WTC11 (cell line): ENCODE measurements around the gene SLC25A6. TPM values are rescaled to one million over a fixed set of nuclear protein-coding genes. Genes with fewer than 3 reads are reported as not detected.

Experiments used
- ATAC-seq: fragments of 200-7000 bp; cut with Tn5 transposase; 2 replicates; pipeline ENCODE4 v1.10.0; 2021; ENCODE audit warnings: mild to moderate bottlenecking, moderate library complexity
- CTCF ChIA-PET: fragments of 300-600 bp; sonication (Branson Sonifier 250); formaldehyde crosslinking; loops from one replicate; lab custom pipeline; 2021; ENCODE audit warnings: antibody characterized with exemption; lab: Charles Lee
- POLR2A ChIA-PET: fragments of 350-600 bp; sonication (Branson Sonifier 250); formaldehyde crosslinking; loops from one replicate; lab custom pipeline; 2021; ENCODE audit warnings: antibody characterized with exemption; lab: Charles Lee
- DNase-seq: peaks from one replicate; pipeline ENCODE4 v3.0.0; 2021; ENCODE audit warnings: low spot score
- H3K27ac Mint-ChIP-seq: 2 replicates; pipeline ENCODE4 v1.8.0; 2021; ENCODE audit warnings: mixed read lengths
- H3K27me3 Mint-ChIP-seq: 2 replicates; pipeline ENCODE4 v1.8.0; 2021; ENCODE audit warnings: low read depth, mild to moderate bottlenecking, moderate library complexity, mixed read lengths
- H3K36me3 Mint-ChIP-seq: 2 replicates; pipeline ENCODE4 v1.8.0; 2021; ENCODE audit warnings: mixed read lengths
- H3K4me1 Mint-ChIP-seq: 2 replicates; pipeline ENCODE4 v1.8.0; 2022; ENCODE audit warnings: mixed read lengths
- H3K4me3 Mint-ChIP-seq: 2 replicates; pipeline ENCODE4 v1.8.0; 2021; ENCODE audit warnings: mild to moderate bottlenecking, moderate library complexity, mixed read lengths
- H3K9me3 Mint-ChIP-seq: 2 replicates; pipeline ENCODE4 v1.8.0; 2021; ENCODE audit warnings: mixed read lengths
- CBFB ChIP-seq: sonication (generic); formaldehyde crosslinking; IDR thresholded peaks from 2 replicates; pipeline ENCODE4 v1.8.1; 2022; ENCODE audit warnings: mild to moderate bottlenecking, low read depth, missing genetic modification reagents
- E2F5 ChIP-seq: sonication (generic); formaldehyde crosslinking; IDR thresholded peaks from 2 replicates; pipeline ENCODE4 v1.8.1; 2022; ENCODE audit warnings: mild to moderate bottlenecking, moderate library complexity, missing genetic modification reagents
- EMX1 ChIP-seq: fragments of 250-450 bp; sonication (Bioruptor Pico); IDR thresholded peaks from 2 replicates; pipeline ENCODE4 v1.8.0; 2021; ENCODE audit warnings: mild to moderate bottlenecking
- HMGXB4 ChIP-seq: sonication (generic); formaldehyde crosslinking; IDR thresholded peaks from 2 replicates; pipeline ENCODE4 v1.8.1; 2023; ENCODE audit warnings: mild to moderate bottlenecking, moderate library complexity, missing genetic modification reagents
- JUN ChIP-seq: sonication (generic); formaldehyde crosslinking; IDR thresholded peaks from 2 replicates; pipeline ENCODE4 v1.8.0; 2023; ENCODE audit warnings: mild to moderate bottlenecking, missing genetic modification reagents
- NR2C2 ChIP-seq: sonication (generic); formaldehyde crosslinking; IDR thresholded peaks from 2 replicates; pipeline ENCODE4 v1.8.0; 2022; ENCODE audit warnings: mild to moderate bottlenecking, missing genetic modification reagents
- SOX15 ChIP-seq: fragments of 250-450 bp; sonication (Bioruptor Pico); IDR thresholded peaks from 2 replicates; pipeline ENCODE4 v1.9.0; 2021; ENCODE audit warnings: mild to moderate bottlenecking
- SP1 ChIP-seq: sonication (generic); formaldehyde crosslinking; conservative IDR thresholded peaks from 2 replicates; pipeline ENCODE4 v1.8.1; 2022; ENCODE audit warnings: missing genetic modification reagents
- ZNF138 ChIP-seq: sonication (generic); formaldehyde crosslinking; conservative IDR thresholded peaks from 2 replicates; pipeline ENCODE4 v1.8.1; 2022; ENCODE audit warnings: mild to moderate bottlenecking, moderate library complexity, missing genetic modification reagents
- ZNF281 ChIP-seq: sonication (generic); formaldehyde crosslinking; IDR thresholded peaks from 2 replicates; pipeline ENCODE4 v1.8.0; 2023; ENCODE audit warnings: mild to moderate bottlenecking, missing genetic modification reagents
- ZNF317 ChIP-seq: sonication (generic); formaldehyde crosslinking; IDR thresholded peaks from 2 replicates; pipeline ENCODE4 v1.8.1; 2023; ENCODE audit warnings: low read depth, mild to moderate bottlenecking, moderate library complexity, missing genetic modification reagents, borderline replicate concordance
- total RNA-seq: library from RNA; stranded (reverse); gene quantifications from 3 replicates; pipeline ENCODE4 v1.2.3, GENCODE V29; 2021
- TF ChIP-seq, protein P1 (sequence below): sonication (generic); formaldehyde crosslinking; IDR thresholded peaks from 2 replicates; pipeline ENCODE4 v1.8.0; 2023; ENCODE audit warnings: missing genetic modification reagents, mild to moderate bottlenecking, borderline replicate concordance
- TF ChIP-seq, protein P2 (sequence below): sonication (generic); formaldehyde crosslinking; IDR thresholded peaks from 2 replicates; pipeline ENCODE4 v1.8.0; 2022; ENCODE audit warnings: mild to moderate bottlenecking, missing genetic modification reagents
- TF ChIP-seq, protein P3 (sequence below): fragments of 200-600 bp; IDR thresholded peaks from 2 replicates; pipeline ENCODE4 v1.8.0; 2022; ENCODE audit warnings: antibody characterized with exemption
- TF ChIP-seq, protein P4 (sequence below): fragments of 250-450 bp; sonication (Bioruptor Pico); IDR thresholded peaks from 2 replicates; pipeline ENCODE4 v1.9.0; 2021; ENCODE audit warnings: mild to moderate bottlenecking

The SLC25A6 gene
- total RNA-seq, 1 experiment from 2014 or later: 627 TPM

GRCh38 chrX:1424147-1424851 is 32.4 kb upstream of the SLC25A6 start:
- H3K4me1 Mint-ChIP-seq: peaks cover 12% of the 10 kb centered on the region
- POLR2A ChIA-PET: no interaction called here
- TF ChIP-seq CBFB (CRISPR knock-in tag): no peak
- TF ChIP-seq, protein P1, sequence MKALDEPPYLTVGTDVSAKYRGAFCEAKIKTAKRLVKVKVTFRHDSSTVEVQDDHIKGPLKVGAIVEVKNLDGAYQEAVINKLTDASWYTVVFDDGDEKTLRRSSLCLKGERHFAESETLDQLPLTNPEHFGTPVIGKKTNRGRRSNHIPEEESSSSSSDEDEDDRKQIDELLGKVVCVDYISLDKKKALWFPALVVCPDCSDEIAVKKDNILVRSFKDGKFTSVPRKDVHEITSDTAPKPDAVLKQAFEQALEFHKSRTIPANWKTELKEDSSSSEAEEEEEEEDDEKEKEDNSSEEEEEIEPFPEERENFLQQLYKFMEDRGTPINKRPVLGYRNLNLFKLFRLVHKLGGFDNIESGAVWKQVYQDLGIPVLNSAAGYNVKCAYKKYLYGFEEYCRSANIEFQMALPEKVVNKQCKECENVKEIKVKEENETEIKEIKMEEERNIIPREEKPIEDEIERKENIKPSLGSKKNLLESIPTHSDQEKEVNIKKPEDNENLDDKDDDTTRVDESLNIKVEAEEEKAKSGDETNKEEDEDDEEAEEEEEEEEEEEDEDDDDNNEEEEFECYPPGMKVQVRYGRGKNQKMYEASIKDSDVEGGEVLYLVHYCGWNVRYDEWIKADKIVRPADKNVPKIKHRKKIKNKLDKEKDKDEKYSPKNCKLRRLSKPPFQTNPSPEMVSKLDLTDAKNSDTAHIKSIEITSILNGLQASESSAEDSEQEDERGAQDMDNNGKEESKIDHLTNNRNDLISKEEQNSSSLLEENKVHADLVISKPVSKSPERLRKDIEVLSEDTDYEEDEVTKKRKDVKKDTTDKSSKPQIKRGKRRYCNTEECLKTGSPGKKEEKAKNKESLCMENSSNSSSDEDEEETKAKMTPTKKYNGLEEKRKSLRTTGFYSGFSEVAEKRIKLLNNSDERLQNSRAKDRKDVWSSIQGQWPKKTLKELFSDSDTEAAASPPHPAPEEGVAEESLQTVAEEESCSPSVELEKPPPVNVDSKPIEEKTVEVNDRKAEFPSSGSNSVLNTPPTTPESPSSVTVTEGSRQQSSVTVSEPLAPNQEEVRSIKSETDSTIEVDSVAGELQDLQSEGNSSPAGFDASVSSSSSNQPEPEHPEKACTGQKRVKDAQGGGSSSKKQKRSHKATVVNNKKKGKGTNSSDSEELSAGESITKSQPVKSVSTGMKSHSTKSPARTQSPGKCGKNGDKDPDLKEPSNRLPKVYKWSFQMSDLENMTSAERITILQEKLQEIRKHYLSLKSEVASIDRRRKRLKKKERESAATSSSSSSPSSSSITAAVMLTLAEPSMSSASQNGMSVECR (CRISPR knock-in tag): no peak
- TF ChIP-seq, protein P2, sequence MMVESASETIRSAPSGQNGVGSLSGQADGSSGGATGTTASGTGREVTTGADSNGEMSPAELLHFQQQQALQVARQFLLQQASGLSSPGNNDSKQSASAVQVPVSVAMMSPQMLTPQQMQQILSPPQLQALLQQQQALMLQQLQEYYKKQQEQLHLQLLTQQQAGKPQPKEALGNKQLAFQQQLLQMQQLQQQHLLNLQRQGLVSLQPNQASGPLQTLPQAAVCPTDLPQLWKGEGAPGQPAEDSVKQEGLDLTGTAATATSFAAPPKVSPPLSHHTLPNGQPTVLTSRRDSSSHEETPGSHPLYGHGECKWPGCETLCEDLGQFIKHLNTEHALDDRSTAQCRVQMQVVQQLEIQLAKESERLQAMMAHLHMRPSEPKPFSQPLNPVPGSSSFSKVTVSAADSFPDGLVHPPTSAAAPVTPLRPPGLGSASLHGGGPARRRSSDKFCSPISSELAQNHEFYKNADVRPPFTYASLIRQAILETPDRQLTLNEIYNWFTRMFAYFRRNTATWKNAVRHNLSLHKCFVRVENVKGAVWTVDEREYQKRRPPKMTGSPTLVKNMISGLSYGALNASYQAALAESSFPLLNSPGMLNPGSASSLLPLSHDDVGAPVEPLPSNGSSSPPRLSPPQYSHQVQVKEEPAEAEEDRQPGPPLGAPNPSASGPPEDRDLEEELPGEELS (CRISPR knock-in tag): no peak
- TF ChIP-seq JUN (CRISPR knock-in tag): no peak
- TF ChIP-seq NR2C2 (CRISPR knock-in tag): no peak
- no peak for TF ChIP-seq E2F5
- TF ChIP-seq ZNF317 (CRISPR knock-in tag): no peak
- no peak for TF ChIP-seq SOX15 (CRISPR knock-in tag)
- TF ChIP-seq HMGXB4 (CRISPR knock-in tag): no peak
- no peak for TF ChIP-seq SP1 (CRISPR knock-in tag)
- no peak for TF ChIP-seq ZNF138 (CRISPR knock-in tag)
- TF ChIP-seq, protein P3, sequence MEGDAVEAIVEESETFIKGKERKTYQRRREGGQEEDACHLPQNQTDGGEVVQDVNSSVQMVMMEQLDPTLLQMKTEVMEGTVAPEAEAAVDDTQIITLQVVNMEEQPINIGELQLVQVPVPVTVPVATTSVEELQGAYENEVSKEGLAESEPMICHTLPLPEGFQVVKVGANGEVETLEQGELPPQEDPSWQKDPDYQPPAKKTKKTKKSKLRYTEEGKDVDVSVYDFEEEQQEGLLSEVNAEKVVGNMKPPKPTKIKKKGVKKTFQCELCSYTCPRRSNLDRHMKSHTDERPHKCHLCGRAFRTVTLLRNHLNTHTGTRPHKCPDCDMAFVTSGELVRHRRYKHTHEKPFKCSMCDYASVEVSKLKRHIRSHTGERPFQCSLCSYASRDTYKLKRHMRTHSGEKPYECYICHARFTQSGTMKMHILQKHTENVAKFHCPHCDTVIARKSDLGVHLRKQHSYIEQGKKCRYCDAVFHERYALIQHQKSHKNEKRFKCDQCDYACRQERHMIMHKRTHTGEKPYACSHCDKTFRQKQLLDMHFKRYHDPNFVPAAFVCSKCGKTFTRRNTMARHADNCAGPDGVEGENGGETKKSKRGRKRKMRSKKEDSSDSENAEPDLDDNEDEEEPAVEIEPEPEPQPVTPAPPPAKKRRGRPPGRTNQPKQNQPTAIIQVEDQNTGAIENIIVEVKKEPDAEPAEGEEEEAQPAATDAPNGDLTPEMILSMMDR: no peak
- TF ChIP-seq, protein P4, sequence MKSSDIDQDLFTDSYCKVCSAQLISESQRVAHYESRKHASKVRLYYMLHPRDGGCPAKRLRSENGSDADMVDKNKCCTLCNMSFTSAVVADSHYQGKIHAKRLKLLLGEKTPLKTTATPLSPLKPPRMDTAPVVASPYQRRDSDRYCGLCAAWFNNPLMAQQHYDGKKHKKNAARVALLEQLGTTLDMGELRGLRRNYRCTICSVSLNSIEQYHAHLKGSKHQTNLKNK: no peak
- no peak for TF ChIP-seq EMX1
- no peak for TF ChIP-seq ZNF281 (CRISPR knock-in tag)
- peaks cover 79% of the 10 kb centered on the region for H3K36me3 Mint-ChIP-seq
- H3K4me3 Mint-ChIP-seq: no peak overlapping the region
- ATAC-seq: no peak
- H3K27ac Mint-ChIP-seq: no peak overlapping the region
- peaks cover 39% of the 10 kb centered on the region for H3K9me3 Mint-ChIP-seq
- no peaks in the 10 kb centered on the region for H3K27me3 Mint-ChIP-seq
- CTCF ChIA-PET: no interaction called here
- no peak for DNase-seq
